GM12878 (cell line): ENCODE data around the gene MAGI3. TPM values are rescaled to one million over a fixed set of nuclear protein-coding genes. Genes with fewer than 3 reads are reported as not detected.

Experiments
- ATAC-seq: fragments of 200-7000 bp; cut with Tn5 transposase; 3 replicates; pipeline ENCODE4 v1.9.1; 2020; ENCODE audit warnings: mild to moderate bottlenecking, moderate library complexity
- BruUV-seq: library from RNA; stranded (reverse); fragments of 400-500 nt; replicated peaks from 2 replicates; lab custom pipeline; 2021; lab: Mats Ljungman, UMichigan
- CTCF ChIA-PET: fragments of 300-600 bp; sonication (Branson Sonifier 250); formaldehyde crosslinking; extraction: SDS; loops from one replicate; lab custom pipeline; 2021; ENCODE audit warnings: inconsistent platforms; lab: Yijun Ruan, JAX
- POLR2A ChIA-PET: fragments of 350-600 bp; formaldehyde crosslinking; extraction: SDS; loops from one replicate; lab custom pipeline; 2021; ENCODE audit warnings: inconsistent platforms; lab: Charles Lee
- RAD21 ChIA-PET: fragments of 300-600 bp; sonication (Branson Sonifier 250); formaldehyde crosslinking; loops from one replicate; lab custom pipeline; 2023; ENCODE audit warnings: antibody characterized with exemption; ENCODE audit not compliant: unreplicated experiment; lab: Charles Lee
- SMC1A ChIA-PET: fragments of 300-600 bp; sonication (Branson Sonifier 250); formaldehyde crosslinking; loops from one replicate; lab custom pipeline; 2023; ENCODE audit not compliant: unreplicated experiment, uncharacterized antibody; lab: Charles Lee
- DNase-seq: peaks from one replicate; pipeline ENCODE4 v3.0.0-alpha.2; 2011; ENCODE audit warnings: low read depth, low spot score
- FAIRE-seq: peaks from 3 replicates; lab custom pipeline; 2011; peaks lifted over from hg19 to GRCh38; lab: Jason Lieb, UNC
- H2AFZ ChIP-seq: 2 replicates; pipeline ENCODE4 v1.6.0; 2011; ENCODE audit warnings: low read depth, low read length, control low read depth; ENCODE audit not compliant: control insufficient read depth
- H3K27ac ChIP-seq: 2 replicates; pipeline ENCODE4 v1.5.1; 2011; ENCODE audit warnings: control low read depth; ENCODE audit not compliant: control insufficient read depth, insufficient read depth
- H3K27me3 ChIP-seq, 2 experiments: replicated peaks in 1 of 2; 2 replicates each; pipeline versions ENCODE4 v1.6.0 to v1.6.1; 2011; ENCODE audit warnings: low read length in 1 of 2; ENCODE audit not compliant: control insufficient read depth in 2 of 2, insufficient read depth in 2 of 2
- H3K36me3 ChIP-seq, 2 experiments: 2 replicates each; pipeline ENCODE4 v1.5.1; 2011; ENCODE audit warnings: low read length in 1 of 2; ENCODE audit not compliant: control insufficient read depth in 2 of 2, insufficient read depth in 2 of 2
- H3K4me1 ChIP-seq: 2 replicates; pipeline ENCODE4 v1.6.1; 2011; ENCODE audit warnings: mild to moderate bottlenecking, low read length, moderate library complexity, mixed read lengths; ENCODE audit not compliant: control insufficient read depth, insufficient read depth
- H3K4me2 ChIP-seq: 2 replicates; pipeline ENCODE4 v1.6.0; 2011; ENCODE audit warnings: control low read depth; ENCODE audit not compliant: control insufficient read depth, insufficient read depth
- H3K4me3 ChIP-seq: fragments of 200-600 bp; sonication (generic); 2 replicates; pipeline ENCODE4 v1.5.1; 2016
- H3K79me2 ChIP-seq: 2 replicates; pipeline ENCODE4 v1.6.0; 2011; ENCODE audit warnings: low read length; ENCODE audit not compliant: control insufficient read depth, insufficient read depth
- H3K9ac ChIP-seq: 2 replicates; pipeline ENCODE4 v1.8.0; 2011; ENCODE audit warnings: low read length, control low read depth, mixed read lengths; ENCODE audit not compliant: control insufficient read depth, insufficient read depth
- H3K9me3 ChIP-seq: replicated peaks from 3 replicates; pipeline ENCODE4 v1.5.1; 2011; ENCODE audit warnings: mild to moderate bottlenecking, low read length; ENCODE audit not compliant: control insufficient read depth, insufficient read depth
- H4K20me1 ChIP-seq: 2 replicates; pipeline ENCODE4 v1.6.0; 2011; ENCODE audit not compliant: control insufficient read depth, insufficient read depth
- BCL3 ChIP-seq: IDR thresholded peaks from 2 replicates; pipeline ENCODE4 v1.6.1; 2011; ENCODE audit warnings: borderline replicate concordance, low read depth, mild to moderate bottlenecking, moderate library complexity, low read length; ENCODE audit not compliant: insufficient read depth, poor library complexity, severe bottlenecking
- BRCA1 ChIP-seq: IDR thresholded peaks from 2 replicates; pipeline ENCODE4 v1.6.1; 2011; ENCODE audit warnings: low read depth, low read length, improper control_type of control experiment
- FOXM1 ChIP-seq: IDR thresholded peaks from 2 replicates; pipeline ENCODE4 v1.6.1; 2012; ENCODE audit warnings: low read depth, mild to moderate bottlenecking, inconsistent platforms, low read length, moderate library complexity
- IRF3 ChIP-seq: fragments of 450-650 bp; IDR thresholded peaks from 2 replicates; pipeline ENCODE4 v1.6.1; 2014; ENCODE audit warnings: mild to moderate bottlenecking
- KAT2A ChIP-seq: conservative IDR thresholded peaks from 2 replicates; pipeline ENCODE4 v1.6.1; 2011; ENCODE audit warnings: low read depth, low read length; ENCODE audit not compliant: control insufficient read depth
- MLLT1 ChIP-seq: fragments of 450-650 bp; IDR thresholded peaks from 2 replicates; pipeline ENCODE4 v1.6.1; 2016; ENCODE audit warnings: mild to moderate bottlenecking
- MXI1 ChIP-seq: fragments of 150-350 bp; IDR thresholded peaks from 2 replicates; pipeline ENCODE4 v1.6.1; 2011; ENCODE audit warnings: low read depth, mild to moderate bottlenecking, inconsistent platforms, low read length, improper control_type of control experiment
- NKRF ChIP-seq: fragments of 450-650 bp; conservative IDR thresholded peaks from 2 replicates; pipeline ENCODE4 v1.6.1; 2017; ENCODE audit warnings: mild to moderate bottlenecking, moderate library complexity
- NR2C1 ChIP-seq: fragments of 450-650 bp; IDR thresholded peaks from 2 replicates; pipeline ENCODE4 v1.6.1; 2017; ENCODE audit warnings: antibody characterized with exemption, mild to moderate bottlenecking, moderate library complexity
- NR2F1 ChIP-seq: fragments of 450-650 bp; conservative IDR thresholded peaks from 2 replicates; pipeline ENCODE4 v1.6.1; 2017; ENCODE audit warnings: mild to moderate bottlenecking
- PAX5 ChIP-seq: IDR thresholded peaks from 2 replicates; pipeline ENCODE4 v1.6.1; 2011; ENCODE audit warnings: low read depth, low read length, borderline replicate concordance
- POLR2AphosphoS2 ChIP-seq: IDR thresholded peaks from 2 replicates; pipeline ENCODE4 v1.6.1; 2011; ENCODE audit warnings: low read depth, mild to moderate bottlenecking, low read length, improper control_type of control experiment, moderate library complexity
- SIN3A ChIP-seq: IDR thresholded peaks from 2 replicates; pipeline ENCODE4 v1.6.1; 2012; ENCODE audit warnings: low read depth, low read length, improper control_type of control experiment
- SMC3 ChIP-seq: IDR thresholded peaks from 2 replicates; pipeline ENCODE4 v1.6.1; 2011; ENCODE audit warnings: low read length, improper control_type of control experiment, borderline replicate concordance
- SUPT20H ChIP-seq: IDR thresholded peaks from 2 replicates; pipeline ENCODE4 v1.6.1; 2011; ENCODE audit warnings: low read depth, mild to moderate bottlenecking, low read length, moderate library complexity, borderline replicate concordance; ENCODE audit not compliant: control insufficient read depth
- TBL1XR1 ChIP-seq: IDR thresholded peaks from 2 replicates; pipeline ENCODE4 v1.6.1; 2012; ENCODE audit warnings: low read depth, low read length, improper control_type of control experiment
- TCF3 ChIP-seq: IDR thresholded peaks from 2 replicates; pipeline ENCODE4 v1.6.1; 2012; ENCODE audit warnings: low read depth, mild to moderate bottlenecking, low read length, borderline replicate concordance; ENCODE audit not compliant: insufficient read depth
- TCF7 ChIP-seq: IDR thresholded peaks from 2 replicates; pipeline ENCODE4 v1.6.1; 2014; ENCODE audit warnings: antibody characterized with exemption, borderline replicate concordance
- ZNF24 ChIP-seq: fragments of 450-650 bp; IDR thresholded peaks from 2 replicates; pipeline ENCODE4 v1.6.1; 2017; ENCODE audit warnings: antibody characterized with exemption, mild to moderate bottlenecking
- WGBS: methylation state at CpG from one replicate; pipeline ENCODE4 v1.1.6; 2016; ENCODE audit warnings: low lambda C conversion rate; ENCODE audit not compliant: insufficient replicate concordance, insufficient coverage; ENCODE audit errors: missing lambda C conversion rate; 5-methylcytosine and 5-hydroxymethylcytosine counted together
- in situ Hi-C: fragments of 300-500 bp; cut with MboI; formaldehyde crosslinking; loops from 9 replicates; pipeline ENCODE4 v1.14.3; 2018; ENCODE audit warnings: mixed read lengths
- intact Hi-C: fragments of 100-400 bp; cut with micrococcal nuclease; formaldehyde crosslinking; loops from one replicate; pipeline ENCODE4 v1.14.2; 2022; ENCODE audit not compliant: unreplicated experiment
- polyA plus RNA-seq, 11 experiments: library from polyadenylated mRNA; depleted of rRNA in 4 of 11; unstranded in 6 of 11; stranded (reverse) in 5 of 11; fragments of >200 nt; fragmentation: Nextera tagmentation in 4 of 11; fragmentation: Illumina TruSeq in 1 of 11; extraction: Ambion mirVana in 4 of 11; extraction: Trizol in 1 of 11; gene quantifications; 1 replicate in 1 of 11; 2 replicates in 10 of 11; pipeline versions ENCODE4 v1.2.1 to v1.2.3, GENCODE V29; 2011 to 2016; ENCODE audit warnings: inconsistent platforms in 2 of 11, missing spikeins in 2 of 11, low read depth in 1 of 11
- total RNA-seq, 4 experiments: library from RNA; depleted of rRNA in 3 of 4; stranded (reverse); fragments of >200 nt in 3 of 4; fragmentation: Illumina TruSeq in 1 of 4; extraction: Trizol in 1 of 4; gene quantifications; 2 replicates each; pipeline versions ENCODE4 v1.2.1 to v1.2.3, GENCODE V29; 2013 to 2021

MAGI3 gene
- total and polyA plus RNA-seq, 10 of the 15 experiments (the other 5 are each of a cell fraction or from before 2014, with no cell fraction given): 0.17 to 0.65 (median 0.32) TPM

- no peak for FAIRE-seq
- Histone ChIP-seq H3K27me3 (no peaks in the 10 kb centered on the region), H3K4me2 (no peak overlapping the region), H4K20me1 (no peaks in the 10 kb centered on the region), H3K27ac (no peak overlapping the region), H3K36me3 (no peaks in the 10 kb centered on the region), H3K4me1 (no peaks in the 10 kb centered on the region), H2AFZ (no peak overlapping the region), H3K79me2 (no peaks in the 10 kb centered on the region), H3K9ac (no peak overlapping the region), H3K4me3 (no peak overlapping the region), H3K9me3 (peaks cover 2% of the 10 kb centered on the region; the same call in 2 of the 3 replicates)
- intact Hi-C loops (no loop called here), in situ Hi-C loops (no loop called here)
- no peak for TF ChIP-seq PAX5
- TF ChIP-seq IRF3: no peak
- no peak for TF ChIP-seq BCL3
- no peak for TF ChIP-seq TCF3
- no peak for TF ChIP-seq SIN3A
- TF ChIP-seq POLR2AphosphoS2: no peak
- no peak for TF ChIP-seq TBL1XR1
- TF ChIP-seq MLLT1: no peak
- TF ChIP-seq MXI1: no peak
- no peak for TF ChIP-seq NR2F1
- TF ChIP-seq NKRF: no peak
- no peak for TF ChIP-seq SUPT20H
- no peak for TF ChIP-seq FOXM1
- no peak for TF ChIP-seq SMC3
- no peak for TF ChIP-seq NR2C1
- no peak for TF ChIP-seq TCF7
- TF ChIP-seq KAT2A: no peak
- TF ChIP-seq BRCA1: no peak
- TF ChIP-seq ZNF24: no peak
- ChIA-PET RAD21 (no interaction called here), POLR2A (no interaction called here), SMC1A (no interaction called here), CTCF (no interaction called here)
- ATAC-seq: no peak
- DNase-seq: no peak
- no TSS peak for BruUV-seq
- 66% methylated on average over 4 of the region's 4 CpGs for WGBS
Observed at GRCh38 chr1:113593550-113594297, 203.4 kb downstream of the MAGI3 start.
